ENCODE results near the gene HAGH. TPM values are rescaled to one million over a fixed set of nuclear protein-coding genes. Genes with fewer than 3 reads are reported as not detected.

HAGH gene
- total RNA-seq, 1 donor from 2014 or later = 71.8 TPM

- Histone ChIP-seq H3K27me3 (no peaks in the 10 kb centered on the region), H3K36me3 (peaks cover 42% of the 10 kb centered on the region), H3K27ac (no peak overlapping the region), H3K9me3 (no peaks in the 10 kb centered on the region), H3K4me1 (peaks cover 16% of the 10 kb centered on the region), H3K4me3 (no peak overlapping the region)
- DNase-seq = no peak
- no peak for TF ChIP-seq CTCF (IDR thresholded peaks at IDR 0.05)
- intact Hi-C loops (cut with DNase I) = no loop called here
- no peak for ATAC-seq
These were observed 58.4 kb downstream of the HAGH start for GRCh38 chr16:1768061-1768766.

- ATAC-seq (no peak), DNase-seq (no peak)
- H3K4me1 ChIP-seq = peaks cover 16% of the 10 kb centered on the region
- peaks cover 49% of the 10 kb centered on the region for H3K36me3 ChIP-seq
- intact Hi-C loops (cut with DNase I) = no loop called here
- no peak for TF ChIP-seq CTCF (IDR thresholded peaks at IDR 0.05)
- H3K9me3 ChIP-seq = no peaks in the 10 kb centered on the region
- H3K27ac ChIP-seq = no peak overlapping the region
- H3K27me3 ChIP-seq = no peaks in the 10 kb centered on the region
- H3K4me3 ChIP-seq = no peak overlapping the region
These were observed 59.3 kb downstream of the HAGH start for GRCh38 chr16:1767116-1767994.

DNA sequence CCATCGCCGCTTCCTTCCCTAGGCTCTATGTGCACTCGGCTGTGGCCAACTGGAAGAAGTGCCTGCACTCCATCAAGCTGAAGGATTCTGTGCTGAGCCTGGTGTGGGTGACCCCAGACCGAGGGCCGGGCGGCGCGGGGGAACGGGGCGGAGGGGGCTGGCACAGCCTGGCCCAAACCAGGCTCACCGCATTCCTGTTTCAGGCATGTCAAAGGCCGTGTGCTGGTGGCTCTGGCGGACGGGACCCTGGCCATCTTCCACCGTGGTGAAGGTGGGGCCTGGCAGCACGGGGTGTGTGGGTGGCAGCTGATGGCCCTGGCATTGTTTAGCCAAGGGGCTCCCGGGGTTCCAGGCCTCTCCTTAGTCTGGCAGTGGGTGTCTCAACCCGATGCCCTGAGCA is 59.9 kb downstream of the HAGH start:
- DNase-seq (no peak), ATAC-seq (no peak)
- Histone ChIP-seq H3K9me3 (no peaks in the 10 kb centered on the region), H3K4me3 (no peak overlapping the region), H3K36me3 (peaks cover 55% of the 10 kb centered on the region), H3K27me3 (no peaks in the 10 kb centered on the region), H3K27ac (no peak overlapping the region), H3K4me1 (peaks cover 10% of the 10 kb centered on the region)
- no peak for TF ChIP-seq CTCF (IDR thresholded peaks at IDR 0.05)
- intact Hi-C loops (cut with DNase I) = no loop called here

DNA sequence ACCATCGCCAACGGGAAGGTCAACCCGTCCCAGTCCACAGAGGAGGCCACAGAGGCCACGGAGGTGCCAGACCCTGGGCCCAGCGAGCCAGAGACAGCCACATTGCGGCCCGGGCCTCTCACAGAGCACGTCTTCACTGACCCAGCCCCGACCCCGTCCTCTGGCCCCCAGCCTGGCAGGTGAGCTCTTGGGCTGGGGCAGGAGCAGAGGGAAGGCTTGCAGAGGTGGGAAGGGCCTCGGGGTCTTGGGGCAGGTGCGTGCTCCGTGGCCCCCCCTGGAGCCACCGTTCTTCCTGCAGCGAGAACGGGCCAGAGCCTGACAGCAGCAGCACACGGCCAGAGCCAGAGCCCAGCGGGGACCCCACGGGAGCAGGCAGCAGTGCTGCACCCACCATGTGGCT is 60.4 kb downstream of the HAGH start:
- no peak for ATAC-seq
- no peak for TF ChIP-seq CTCF (IDR thresholded peaks at IDR 0.05)
- H3K4me1 ChIP-seq = peaks cover 10% of the 10 kb centered on the region
- H3K4me3 ChIP-seq = no peak overlapping the region
- DNase-seq = no peak
- H3K27ac ChIP-seq = no peak overlapping the region
- no peaks in the 10 kb centered on the region for H3K27me3 ChIP-seq
- peaks cover 58% of the 10 kb centered on the region for H3K36me3 ChIP-seq
- intact Hi-C loops (cut with DNase I) = no loop called here
- no peaks in the 10 kb centered on the region for H3K9me3 ChIP-seq

- H3K36me3 ChIP-seq = peaks cover 62% of the 10 kb centered on the region
- ATAC-seq (no peak), DNase-seq (no peak)
- no peak for TF ChIP-seq CTCF (IDR thresholded peaks at IDR 0.05)
- no peaks in the 10 kb centered on the region for H3K27me3 ChIP-seq
- H3K4me1 ChIP-seq = peaks cover 10% of the 10 kb centered on the region
- H3K9me3 ChIP-seq = no peaks in the 10 kb centered on the region
- H3K27ac ChIP-seq = no peak overlapping the region
- H3K4me3 ChIP-seq = no peak overlapping the region
- intact Hi-C loops (cut with DNase I) = no loop called here
These were observed 60.8 kb downstream of the HAGH start for GRCh38 chr16:1765826-1766225.

All from upper lobe of right lung (tissue), 1 donor.